K562 (cell line): ENCODE results near the gene UTP11. TPM values are rescaled to one million over a fixed set of nuclear protein-coding genes. Genes with fewer than 3 reads are reported as not detected.
A peak's percentile ranks its signal among the peaks of the same experiment; 100 is the strongest.

Source experiments
- ETV1 ChIP-seq: fragments of 450-650 bp; conservative IDR thresholded peaks from 2 replicates; pipeline ENCODE4 v1.6.1; 2016; ENCODE audit warnings: missing genetic modification characterization, control low read depth, low read depth, missing compliant biosample characterization
- FIP1L1 ChIP-seq: fragments of 200-400 bp; formaldehyde crosslinking; IDR thresholded peaks from 2 replicates; pipeline ENCODE4 v1.6.1; 2018; ENCODE audit warnings: mild to moderate bottlenecking, low read depth, low read length; ENCODE audit not compliant: poor library complexity, severe bottlenecking
- GABPB1 ChIP-seq: sonication (generic); formaldehyde crosslinking; IDR thresholded peaks from 2 replicates; pipeline ENCODE4 v1.8.0; 2022; ENCODE audit warnings: mild to moderate bottlenecking, missing genetic modification reagents
- HNRNPH1 ChIP-seq: fragments of 200-400 bp; formaldehyde crosslinking; optimal IDR thresholded peaks from 2 replicates; pipeline ENCODE3; 2017; ENCODE audit warnings: low read depth, mild to moderate bottlenecking, low read length, moderate library complexity
- KDM5B ChIP-seq: fragments of 200-600 bp; sonication (generic); IDR thresholded peaks from 2 replicates; pipeline ENCODE4 v1.6.1; 2012; ENCODE audit warnings: low read depth, mild to moderate bottlenecking, moderate library complexity, low read length, control low read depth, inconsistent platforms; ENCODE audit not compliant: insufficient replicate concordance
- LEF1 ChIP-seq: fragments of 450-650 bp; IDR thresholded peaks from 2 replicates; pipeline ENCODE4 v1.6.1; 2016; ENCODE audit warnings: mild to moderate bottlenecking
- MAFK ChIP-seq: IDR thresholded peaks from 2 replicates; pipeline ENCODE4 v1.6.1; 2011; ENCODE audit warnings: low read length, improper control_type of control experiment
- PURB ChIP-seq: sonication (generic); formaldehyde crosslinking; IDR thresholded peaks from 2 replicates; pipeline ENCODE4 v1.9.0; 2021; ENCODE audit warnings: low read depth, mild to moderate bottlenecking, missing genetic modification reagents
- RBBP5 ChIP-seq: fragments of 200-600 bp; sonication (generic); IDR thresholded peaks from 2 replicates; pipeline ENCODE4 v1.6.1; 2012; ENCODE audit warnings: borderline replicate concordance, mild to moderate bottlenecking, low read length, control low read depth, inconsistent platforms; ENCODE audit not compliant: insufficient read depth, poor library complexity, severe bottlenecking
- RBFOX2 ChIP-seq: fragments of 200-400 bp; formaldehyde crosslinking; IDR thresholded peaks from 2 replicates; pipeline ENCODE4 v1.6.1; 2017; ENCODE audit warnings: low read depth, mild to moderate bottlenecking, low read length, moderate library complexity
- TAF15 ChIP-seq: fragments of 200-400 bp; formaldehyde crosslinking; IDR thresholded peaks from 2 replicates; pipeline ENCODE4 v1.6.1; 2017; ENCODE audit warnings: mild to moderate bottlenecking, low read depth, low read length, moderate library complexity
- TEAD1 ChIP-seq, 2 experiments: fragments of 450-650 bp in 1 of 2; sonication (generic) in 1 of 2; formaldehyde crosslinking; IDR thresholded peaks; 2 replicates each; pipeline versions ENCODE4 v1.4.0 to v1.8.0; 2020 to 2022; ENCODE audit warnings: mild to moderate bottlenecking in 2 of 2, missing genetic modification reagents in 1 of 2
- TFAM ChIP-seq: fragments of 250-450 bp; sonication (Bioruptor Pico); conservative IDR thresholded peaks from 2 replicates; pipeline ENCODE4 v1.5.0; 2021; ENCODE audit warnings: mild to moderate bottlenecking, moderate library complexity
- ZNF133 ChIP-seq: fragments of 250-450 bp; sonication (Bioruptor Pico); IDR thresholded peaks from 2 replicates; pipeline ENCODE4 v1.4.0; 2020; ENCODE audit warnings: mild to moderate bottlenecking
- ZNF583 ChIP-seq: fragments of 250-450 bp; sonication (Bioruptor Pico); IDR thresholded peaks from 2 replicates; pipeline ENCODE4 v1.4.0; 2020
- polyA plus RNA-seq, 8 experiments: library from polyadenylated mRNA; depleted of rRNA in 4 of 8; stranded (reverse) in 5 of 8; unstranded in 3 of 8; fragments of >200 nt; fragmentation: Nextera tagmentation in 2 of 8; fragmentation: Illumina TruSeq in 1 of 8; extraction: Ambion mirVana in 2 of 8; extraction: Trizol in 1 of 8; gene quantifications; 2 replicates each; pipeline versions ENCODE4 v1.2.1 to v1.2.3, GENCODE V29; 2011 to 2014; ENCODE audit warnings: inconsistent platforms in 1 of 8, missing spikeins in 1 of 8
- total RNA-seq, 7 experiments: library from RNA; depleted of rRNA in 6 of 7; stranded (reverse); fragments of >200 nt in 6 of 7; fragmentation: Illumina TruSeq in 2 of 7; extraction: Trizol in 2 of 7; gene quantifications; 2 replicates each; pipeline versions ENCODE4 v1.2.1 to v1.2.3, GENCODE V29; 2011 to 2021; ENCODE audit warnings: low replicate concordance in 1 of 7
- TF ChIP-seq, protein P1 (sequence below), 3 experiments: IDR thresholded peaks in 2 of 3; conservative IDR thresholded peaks in 1 of 3; 2 replicates each; pipeline ENCODE4 v1.5.1; 2011 to 2012; ENCODE audit warnings: low read length in 3 of 3, mild to moderate bottlenecking in 3 of 3, control low read depth in 2 of 3, improper control_type of control experiment in 1 of 3, inconsistent platforms in 1 of 3, low read depth in 1 of 3, mixed read lengths in 1 of 3, moderate library complexity in 1 of 3; ENCODE audit not compliant: insufficient read depth in 2 of 3
- TF ChIP-seq, protein P2 (sequence below): sonication (generic); formaldehyde crosslinking; IDR thresholded peaks from 2 replicates; pipeline ENCODE4 v1.8.0; 2022; ENCODE audit warnings: mild to moderate bottlenecking, low read depth, missing genetic modification reagents
- TF ChIP-seq, protein P3 (sequence below): fragments of 450-650 bp; formaldehyde crosslinking; IDR thresholded peaks from 2 replicates; pipeline ENCODE4 v1.4.0; 2020; ENCODE audit warnings: mild to moderate bottlenecking, moderate library complexity

The UTP11 gene
- total and polyA plus RNA-seq, 9 of the 15 experiments (the other 6 are each of a cell fraction or from before 2014, with no cell fraction given), result 91.1 to 378 (median 221) TPM

DNA sequence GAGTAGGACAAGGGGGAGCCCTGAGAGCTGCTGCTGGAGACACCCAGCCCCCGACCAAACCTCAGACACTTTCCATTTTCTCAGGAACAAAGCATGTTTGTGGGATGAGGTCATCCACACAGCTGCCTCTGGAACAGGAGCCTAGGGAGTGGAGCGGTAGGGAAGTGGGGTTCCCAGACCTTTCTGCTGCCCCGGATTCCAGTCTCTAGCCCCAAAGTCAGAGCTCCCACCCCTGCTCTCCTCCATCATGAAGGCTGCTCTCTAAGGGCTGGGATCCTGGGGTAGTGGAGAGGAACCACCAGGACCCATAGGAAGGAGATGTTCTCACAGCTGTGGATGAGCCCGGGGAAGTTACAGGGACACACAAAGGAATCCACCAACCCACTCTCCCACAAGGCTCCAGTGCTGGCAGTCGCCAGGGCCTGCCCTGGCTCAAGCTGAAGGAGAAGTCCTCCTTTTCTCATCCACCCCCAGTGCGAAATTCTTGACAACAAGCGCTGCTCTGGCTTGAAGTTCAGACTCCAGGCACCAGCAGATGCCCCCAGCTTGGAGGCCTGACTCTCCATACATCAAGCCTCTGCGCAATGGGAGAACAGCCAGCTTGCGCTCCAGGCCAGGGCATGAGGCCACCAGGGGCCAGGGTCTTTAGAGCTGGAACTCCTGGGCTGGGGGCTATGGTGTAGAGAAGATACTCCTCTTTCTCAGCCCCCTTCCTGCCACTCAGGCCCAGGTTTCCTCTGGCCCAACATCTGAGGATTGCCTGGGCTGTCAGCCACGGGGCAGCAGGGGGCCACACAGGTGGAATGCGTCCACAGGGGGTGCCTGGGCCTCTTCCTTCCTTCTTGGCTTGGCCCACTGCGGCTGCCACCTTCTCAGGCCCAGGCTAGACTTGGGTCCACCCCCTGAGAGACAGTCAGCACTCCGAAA, 11.7 kb upstream of the UTP11 start (continued):
- TF ChIP-seq RBBP5, result peak; percentile 26
- no peak for TF ChIP-seq HNRNPH1
- TF ChIP-seq ZNF583 (CRISPR knock-in tag), result peak; percentile 7; the same call in 1 of the 2 replicates
- TF ChIP-seq TEAD1 (CRISPR knock-in tag; IDR thresholded peaks at IDR 0.05), result 0 out of 4 replicates have a peak, but pooled peaks of 1 of the 2 experiments have one; percentile 6
- TF ChIP-seq KDM5B, result peak; percentile 21
- TF ChIP-seq, protein P1, sequence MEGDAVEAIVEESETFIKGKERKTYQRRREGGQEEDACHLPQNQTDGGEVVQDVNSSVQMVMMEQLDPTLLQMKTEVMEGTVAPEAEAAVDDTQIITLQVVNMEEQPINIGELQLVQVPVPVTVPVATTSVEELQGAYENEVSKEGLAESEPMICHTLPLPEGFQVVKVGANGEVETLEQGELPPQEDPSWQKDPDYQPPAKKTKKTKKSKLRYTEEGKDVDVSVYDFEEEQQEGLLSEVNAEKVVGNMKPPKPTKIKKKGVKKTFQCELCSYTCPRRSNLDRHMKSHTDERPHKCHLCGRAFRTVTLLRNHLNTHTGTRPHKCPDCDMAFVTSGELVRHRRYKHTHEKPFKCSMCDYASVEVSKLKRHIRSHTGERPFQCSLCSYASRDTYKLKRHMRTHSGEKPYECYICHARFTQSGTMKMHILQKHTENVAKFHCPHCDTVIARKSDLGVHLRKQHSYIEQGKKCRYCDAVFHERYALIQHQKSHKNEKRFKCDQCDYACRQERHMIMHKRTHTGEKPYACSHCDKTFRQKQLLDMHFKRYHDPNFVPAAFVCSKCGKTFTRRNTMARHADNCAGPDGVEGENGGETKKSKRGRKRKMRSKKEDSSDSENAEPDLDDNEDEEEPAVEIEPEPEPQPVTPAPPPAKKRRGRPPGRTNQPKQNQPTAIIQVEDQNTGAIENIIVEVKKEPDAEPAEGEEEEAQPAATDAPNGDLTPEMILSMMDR (IDR thresholded peaks at IDR 0.05 in 2 of 3, conservative IDR thresholded peaks at IDR 0.05 in 1 of 3; ENCODE audit: insufficient read depth in 2 of 3, low read depth in 1 of 3, low read length in 3 of 3), result no peak; a peak in 1 of 6 replicates
- TF ChIP-seq LEF1, result peak; percentile 54; the same call in 1 of the 2 replicates
- no peak for TF ChIP-seq ETV1 (tag)
- 0 out of 2 replicates have a peak, but pooled peaks have one; percentile 0 for TF ChIP-seq ZNF133 (CRISPR knock-in tag)
- no peak for TF ChIP-seq TAF15
- peak; percentile 1; the same call in 1 of the 2 replicates for TF ChIP-seq MAFK
- no peak for TF ChIP-seq FIP1L1
- TF ChIP-seq RBFOX2, result peak; percentile 77
- TF ChIP-seq, protein P2, sequence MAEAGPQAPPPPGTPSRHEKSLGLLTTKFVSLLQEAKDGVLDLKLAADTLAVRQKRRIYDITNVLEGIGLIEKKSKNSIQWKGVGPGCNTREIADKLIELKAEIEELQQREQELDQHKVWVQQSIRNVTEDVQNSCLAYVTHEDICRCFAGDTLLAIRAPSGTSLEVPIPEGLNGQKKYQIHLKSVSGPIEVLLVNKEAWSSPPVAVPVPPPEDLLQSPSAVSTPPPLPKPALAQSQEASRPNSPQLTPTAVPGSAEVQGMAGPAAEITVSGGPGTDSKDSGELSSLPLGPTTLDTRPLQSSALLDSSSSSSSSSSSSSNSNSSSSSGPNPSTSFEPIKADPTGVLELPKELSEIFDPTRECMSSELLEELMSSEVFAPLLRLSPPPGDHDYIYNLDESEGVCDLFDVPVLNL (CRISPR knock-in tag), result 0 out of 2 replicates have a peak, but pooled peaks have one; percentile 43
- TF ChIP-seq, protein P3, sequence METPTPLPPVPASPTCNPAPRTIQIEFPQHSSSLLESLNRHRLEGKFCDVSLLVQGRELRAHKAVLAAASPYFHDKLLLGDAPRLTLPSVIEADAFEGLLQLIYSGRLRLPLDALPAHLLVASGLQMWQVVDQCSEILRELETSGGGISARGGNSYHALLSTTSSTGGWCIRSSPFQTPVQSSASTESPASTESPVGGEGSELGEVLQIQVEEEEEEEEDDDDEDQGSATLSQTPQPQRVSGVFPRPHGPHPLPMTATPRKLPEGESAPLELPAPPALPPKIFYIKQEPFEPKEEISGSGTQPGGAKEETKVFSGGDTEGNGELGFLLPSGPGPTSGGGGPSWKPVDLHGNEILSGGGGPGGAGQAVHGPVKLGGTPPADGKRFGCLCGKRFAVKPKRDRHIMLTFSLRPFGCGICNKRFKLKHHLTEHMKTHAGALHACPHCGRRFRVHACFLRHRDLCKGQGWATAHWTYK (CRISPR knock-in tag), result 0 out of 2 replicates have a peak, but pooled peaks have one; percentile 7
- TF ChIP-seq GABPB1 (CRISPR knock-in tag), result peak; percentile 56; the same call in 1 of the 2 replicates
- peak; percentile 31; the same call in 1 of the 2 replicates for TF ChIP-seq PURB (CRISPR knock-in tag)
- no peak for TF ChIP-seq TFAM (CRISPR knock-in tag)
